IMR-90 (cell line): ENCODE data around the gene HOXA13. TPM values are rescaled to one million over a fixed set of nuclear protein-coding genes. Genes with fewer than 3 reads are reported as not detected.

Experiments
- ATAC-seq: fragments of 200-7000 bp; cut with Tn5 transposase; 2 replicates; pipeline ENCODE4 v1.9.1; 2020; ENCODE audit warnings: low read depth, mild to moderate bottlenecking, moderate library complexity
- BruUV-seq: library from RNA; stranded (reverse); fragments of 400-500 nt; replicated peaks from 2 replicates; lab custom pipeline; 2021; lab: Mats Ljungman, UMichigan
- CTCF ChIA-PET: fragments of 300-600 bp; formaldehyde crosslinking; extraction: SDS; loops from one replicate; lab custom pipeline; 2021; ENCODE audit warnings: antibody characterized with exemption; lab: Yijun Ruan, JAX
- POLR2A ChIA-PET: fragments of 300-600 bp; sonication (Branson Sonifier 250); formaldehyde crosslinking; loops from one replicate; lab custom pipeline; 2022; ENCODE audit warnings: antibody characterized with exemption; ENCODE audit not compliant: unreplicated experiment; lab: Charles Lee
- DNase-seq: peaks from one replicate; pipeline ENCODE4 v3.0.0; 2013
- H2AFZ ChIP-seq: replicated peaks from 2 replicates; pipeline ENCODE3; 2013; ENCODE audit warnings: low read length, mild to moderate bottlenecking; ENCODE audit not compliant: poor library complexity
- H2AK5ac ChIP-seq: 2 replicates; pipeline ENCODE4 v1.6.1; 2013; ENCODE audit warnings: low read depth, low read length, inconsistent platforms
- H2AK9ac ChIP-seq: replicated peaks from 2 replicates; pipeline ENCODE3; 2013; ENCODE audit warnings: mild to moderate bottlenecking, low read depth, low read length, moderate library complexity; ENCODE audit not compliant: poor library complexity
- H2BK120ac ChIP-seq: 2 replicates; pipeline ENCODE4 v1.6.1; 2013; ENCODE audit warnings: low read depth, low read length, inconsistent platforms
- H2BK15ac ChIP-seq: 3 replicates; pipeline ENCODE4 v1.6.1; 2013; ENCODE audit warnings: low read depth, low read length, inconsistent platforms
- H2BK20ac ChIP-seq: 2 replicates; pipeline ENCODE4 v1.6.1; 2013; ENCODE audit warnings: low read depth, mild to moderate bottlenecking, inconsistent platforms, low read length, moderate library complexity
- H2BK5ac ChIP-seq: 2 replicates; pipeline ENCODE4 v1.6.1; 2013; ENCODE audit warnings: mild to moderate bottlenecking, low read depth, low read length, inconsistent platforms; ENCODE audit not compliant: poor library complexity, severe bottlenecking
- H3K14ac ChIP-seq: replicated peaks from 2 replicates; pipeline ENCODE4 v1.6.1; 2013; ENCODE audit warnings: low read depth, low read length, inconsistent platforms
- H3K18ac ChIP-seq: 2 replicates; pipeline ENCODE4 v1.6.1; 2013; ENCODE audit warnings: low read depth, low read length, control low read depth
- H3K23ac ChIP-seq: 2 replicates; pipeline ENCODE4 v1.6.1; 2013; ENCODE audit warnings: low read depth, low read length, inconsistent platforms
- H3K27ac ChIP-seq: 2 replicates; pipeline ENCODE4 v1.5.1; 2013; ENCODE audit warnings: mild to moderate bottlenecking, control low read depth, low read length; ENCODE audit not compliant: insufficient read depth
- H3K27me3 ChIP-seq: 2 replicates; pipeline ENCODE4 v1.6.1; 2013; ENCODE audit warnings: low read length; ENCODE audit not compliant: control insufficient read depth, insufficient read depth
- H3K36me3 ChIP-seq: 2 replicates; pipeline ENCODE4 v1.6.1; 2013; ENCODE audit warnings: low read length, mixed read lengths; ENCODE audit not compliant: control insufficient read depth, insufficient read depth
- H3K4ac ChIP-seq: 2 replicates; pipeline ENCODE4 v1.6.1; 2013; ENCODE audit warnings: low read depth, low read length, inconsistent platforms
- H3K4me1 ChIP-seq: 2 replicates; pipeline ENCODE4 v1.6.1; 2013; ENCODE audit warnings: low read length, mixed read lengths; ENCODE audit not compliant: control insufficient read depth, insufficient read depth
- H3K4me2 ChIP-seq: 2 replicates; pipeline ENCODE4 v1.6.1; 2013; ENCODE audit warnings: low read depth, mild to moderate bottlenecking, control low read depth, low read length, moderate library complexity
- H3K4me3 ChIP-seq: 2 replicates; pipeline ENCODE4 v1.5.1; 2013; ENCODE audit warnings: low read depth, mild to moderate bottlenecking, control low read depth, low read length, moderate library complexity; ENCODE audit not compliant: insufficient read depth
- H3K56ac ChIP-seq: 2 replicates; pipeline ENCODE4 v1.6.1; 2013; ENCODE audit warnings: low read length, inconsistent platforms; ENCODE audit not compliant: insufficient read depth; ENCODE audit errors: extremely low read depth
- H3K79me1 ChIP-seq, 2 experiments: 2 replicates each; pipeline ENCODE4 v1.6.1; 2013; ENCODE audit warnings: low read length in 2 of 2, inconsistent platforms in 1 of 2, low read depth in 1 of 2
- H3K9ac ChIP-seq: 2 replicates; pipeline ENCODE4 v1.6.1; 2013; ENCODE audit warnings: low read depth, low read length, control low read depth
- H3K9me1 ChIP-seq: 2 replicates; pipeline ENCODE4 v1.6.1; 2013; ENCODE audit warnings: low read length, inconsistent platforms; ENCODE audit not compliant: insufficient read depth
- H3K9me3 ChIP-seq: 2 replicates; pipeline ENCODE4 v1.6.1; 2013; ENCODE audit warnings: low read length; ENCODE audit not compliant: control insufficient read depth, insufficient read depth
- H4K20me1 ChIP-seq: 2 replicates; pipeline ENCODE4 v1.6.1; 2013; ENCODE audit warnings: low read length, inconsistent platforms; ENCODE audit not compliant: insufficient read depth
- H4K5ac ChIP-seq: 2 replicates; pipeline ENCODE4 v1.6.1; 2013; ENCODE audit warnings: mild to moderate bottlenecking, low read depth, low read length, control low read depth
- H4K8ac ChIP-seq, 2 experiments: 2 replicates each; pipeline ENCODE4 v1.6.1; 2013; ENCODE audit warnings: low read depth in 2 of 2, low read length in 2 of 2, control low read depth in 1 of 2, inconsistent platforms in 1 of 2
- H4K91ac ChIP-seq: 2 replicates; pipeline ENCODE4 v1.6.1; 2013; ENCODE audit warnings: low read depth, low read length, inconsistent platforms; ENCODE audit not compliant: insufficient read depth
- BHLHE40 ChIP-seq: fragments of 150-350 bp; IDR thresholded peaks from 2 replicates; pipeline ENCODE4 v1.6.1; 2016; ENCODE audit warnings: mild to moderate bottlenecking, low read depth, low read length
- CEBPB ChIP-seq: IDR thresholded peaks from 2 replicates; pipeline ENCODE4 v1.6.1; 2012; ENCODE audit warnings: low read depth, low read length, improper control_type of control experiment
- CHD1 ChIP-seq: IDR thresholded peaks from 2 replicates; pipeline ENCODE4 v1.6.1; 2012; ENCODE audit warnings: low read depth, low read length, improper control_type of control experiment
- FOS ChIP-seq: fragments of 150-350 bp; IDR thresholded peaks from 2 replicates; pipeline ENCODE4 v1.6.1; 2016; ENCODE audit warnings: low read depth, low read length
- MAFK ChIP-seq: IDR thresholded peaks from 2 replicates; pipeline ENCODE4 v1.6.1; 2012; ENCODE audit warnings: low read depth, low read length, improper control_type of control experiment
- MAZ ChIP-seq: IDR thresholded peaks from 2 replicates; pipeline ENCODE4 v1.6.1; 2012; ENCODE audit warnings: low read depth, mild to moderate bottlenecking, low read length, improper control_type of control experiment, moderate library complexity, borderline replicate concordance
- NFE2L2 ChIP-seq: fragments of 150-350 bp; IDR thresholded peaks from 2 replicates; pipeline ENCODE4 v1.6.1; 2016; ENCODE audit warnings: low read depth, mild to moderate bottlenecking, low read length
- POLR2A ChIP-seq: IDR thresholded peaks from 2 replicates; pipeline ENCODE4 v1.6.1; 2012; ENCODE audit warnings: mild to moderate bottlenecking, low read depth, low read length
- RAD21 ChIP-seq: IDR thresholded peaks from 2 replicates; pipeline ENCODE4 v1.6.1; 2012; ENCODE audit warnings: low read length, improper control_type of control experiment
- RCOR1 ChIP-seq: IDR thresholded peaks from 2 replicates; pipeline ENCODE4 v1.6.1; 2012; ENCODE audit warnings: mild to moderate bottlenecking, low read length, improper control_type of control experiment; ENCODE audit not compliant: insufficient replicate concordance
- RFX5 ChIP-seq: IDR thresholded peaks from 2 replicates; pipeline ENCODE4 v1.8.0; 2012; ENCODE audit warnings: low read depth, mild to moderate bottlenecking, low read length, moderate library complexity
- SMC3 ChIP-seq: fragments of 150-350 bp; IDR thresholded peaks from 2 replicates; pipeline ENCODE4 v1.6.1; 2016; ENCODE audit warnings: low read depth, mild to moderate bottlenecking, antibody characterized with exemption, low read length, moderate library complexity
- WGBS, 2 experiments: methylation state at CpG; one replicate each; pipeline versions ENCODE4 v1.1.5 to v1.1.7; 2013; ENCODE audit warnings: missing lambda C conversion rate in 2 of 2; ENCODE audit not compliant: insufficient read length in 1 of 2; ENCODE audit errors: extremely low coverage in 2 of 2; 5-methylcytosine and 5-hydroxymethylcytosine counted together
- dilution Hi-C: fragments of 300-500 bp; cut with HindIII; formaldehyde crosslinking; loops from one replicate; pipeline ENCODE4 v1.14.3; 2018; ENCODE audit warnings: low sequenced_read_pairs; ENCODE audit not compliant: unreplicated experiment
- in situ Hi-C: fragments of 300-500 bp; cut with MboI; formaldehyde crosslinking; loops from 3 replicates; pipeline ENCODE4 v1.14.3; 2019; ENCODE audit warnings: low sequenced_read_pairs, inconsistent platforms, mixed read lengths
- intact Hi-C: fragments of 100-400 bp; cut with micrococcal nuclease; formaldehyde crosslinking; loops from 2 replicates; pipeline ENCODE4 v1.10.0; 2022
- polyA plus RNA-seq, 3 experiments: library from polyadenylated mRNA; depleted of rRNA; stranded (reverse); fragments of >200 nt; gene quantifications; 2 replicates each; pipeline ENCODE4 v1.2.3, GENCODE V29; 2012; ENCODE audit warnings: low replicate concordance in 1 of 3
- total RNA-seq: library from RNA; depleted of rRNA; stranded (reverse); fragments of >200 nt; gene quantifications from 2 replicates; pipeline ENCODE4 v1.2.3, GENCODE V29; 2012
- TF ChIP-seq, protein P1 (sequence below): fragments of 150-350 bp; IDR thresholded peaks from 2 replicates; pipeline ENCODE4 v1.6.1; 2017; ENCODE audit warnings: mild to moderate bottlenecking, antibody characterized with exemption, low read length, low read depth
- TF ChIP-seq, protein P2 (sequence below): conservative IDR thresholded peaks from 2 replicates; pipeline ENCODE4 v1.5.1; 2012; ENCODE audit warnings: mild to moderate bottlenecking, low read depth, low read length, improper control_type of control experiment

Gene HOXA13
- total and polyA plus RNA-seq, 2 of the 4 experiments (the other 2 are of a cell fraction) = not detected

DNA sequence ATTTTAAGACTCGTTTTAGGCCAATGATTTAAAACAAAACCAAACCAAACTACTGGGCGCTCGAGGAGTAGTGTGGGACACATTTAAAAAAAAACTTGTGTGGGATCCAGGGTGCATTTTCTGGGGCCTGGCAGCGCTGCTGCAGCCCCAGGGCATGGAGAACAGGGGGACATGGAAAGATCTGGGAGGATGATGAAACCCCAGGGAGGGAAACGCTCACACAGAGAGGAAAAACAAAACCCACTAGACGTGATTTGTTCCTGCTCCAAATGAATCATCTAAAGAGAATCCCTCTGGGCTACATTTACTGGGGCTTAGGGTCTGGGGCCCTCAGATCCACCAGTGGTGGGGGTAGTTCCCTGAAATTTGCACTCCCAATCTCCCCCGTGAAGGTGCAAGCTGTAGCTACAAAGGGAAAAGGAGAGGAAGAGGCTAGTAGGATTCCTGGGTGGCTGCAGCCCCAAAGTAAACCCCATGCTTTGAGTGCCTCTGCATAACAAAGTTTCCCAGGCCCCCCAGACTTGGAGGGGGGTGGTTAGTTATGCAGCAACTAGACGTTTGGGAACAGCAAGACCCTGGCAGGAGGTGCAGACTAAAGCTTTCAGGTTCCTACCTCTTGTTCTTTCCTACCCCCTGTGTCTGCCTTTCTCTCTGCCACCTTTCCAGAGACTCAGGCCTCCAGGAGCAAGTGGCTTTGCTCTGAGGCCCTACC lies 14.5 kb upstream of the HOXA13 start:
- no peak overlapping the region for H2BK5ac ChIP-seq
- H3K4me2 ChIP-seq = no peak overlapping the region
- no peak overlapping the region for H2AFZ ChIP-seq
- no peak overlapping the region for H3K4ac ChIP-seq
- WGBS, 2 experiments = no CpG with 5 or more reads among the region's 8 CpGs
- POLR2A ChIA-PET = no interaction called here
- no peaks in the 10 kb centered on the region for H3K9me3 ChIP-seq
- no peaks in the 10 kb centered on the region for H3K4me1 ChIP-seq
- in situ Hi-C loops (no loop called here), intact Hi-C loops (loop anchor here (5.0 kb wide), 3 partner anchors 448 to 808 kb away; partner anchors contain the start of gene HIBADH), dilution Hi-C loops (no loop called here)
- ATAC-seq (no peak), DNase-seq (no peak)
- no peak overlapping the region for H3K4me3 ChIP-seq
- H2BK20ac ChIP-seq = no peak overlapping the region
- no peak overlapping the region for H3K9ac ChIP-seq
- BruUV-seq = no TSS peak
- no peaks in the 10 kb centered on the region for H3K9me1 ChIP-seq
- no peak overlapping the region for H3K14ac ChIP-seq
- no peaks in the 10 kb centered on the region for H3K36me3 ChIP-seq
- no peak overlapping the region for H3K56ac ChIP-seq
- CTCF ChIA-PET = no interaction called here
- H4K5ac ChIP-seq = no peak overlapping the region
- H3K23ac ChIP-seq = no peak overlapping the region
- TF ChIP-seq, protein P1, sequence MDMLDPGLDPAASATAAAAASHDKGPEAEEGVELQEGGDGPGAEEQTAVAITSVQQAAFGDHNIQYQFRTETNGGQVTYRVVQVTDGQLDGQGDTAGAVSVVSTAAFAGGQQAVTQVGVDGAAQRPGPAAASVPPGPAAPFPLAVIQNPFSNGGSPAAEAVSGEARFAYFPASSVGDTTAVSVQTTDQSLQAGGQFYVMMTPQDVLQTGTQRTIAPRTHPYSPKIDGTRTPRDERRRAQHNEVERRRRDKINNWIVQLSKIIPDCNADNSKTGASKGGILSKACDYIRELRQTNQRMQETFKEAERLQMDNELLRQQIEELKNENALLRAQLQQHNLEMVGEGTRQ = no peak
- TF ChIP-seq RAD21 = no peak
- no peak for TF ChIP-seq POLR2A
- TF ChIP-seq, protein P2, sequence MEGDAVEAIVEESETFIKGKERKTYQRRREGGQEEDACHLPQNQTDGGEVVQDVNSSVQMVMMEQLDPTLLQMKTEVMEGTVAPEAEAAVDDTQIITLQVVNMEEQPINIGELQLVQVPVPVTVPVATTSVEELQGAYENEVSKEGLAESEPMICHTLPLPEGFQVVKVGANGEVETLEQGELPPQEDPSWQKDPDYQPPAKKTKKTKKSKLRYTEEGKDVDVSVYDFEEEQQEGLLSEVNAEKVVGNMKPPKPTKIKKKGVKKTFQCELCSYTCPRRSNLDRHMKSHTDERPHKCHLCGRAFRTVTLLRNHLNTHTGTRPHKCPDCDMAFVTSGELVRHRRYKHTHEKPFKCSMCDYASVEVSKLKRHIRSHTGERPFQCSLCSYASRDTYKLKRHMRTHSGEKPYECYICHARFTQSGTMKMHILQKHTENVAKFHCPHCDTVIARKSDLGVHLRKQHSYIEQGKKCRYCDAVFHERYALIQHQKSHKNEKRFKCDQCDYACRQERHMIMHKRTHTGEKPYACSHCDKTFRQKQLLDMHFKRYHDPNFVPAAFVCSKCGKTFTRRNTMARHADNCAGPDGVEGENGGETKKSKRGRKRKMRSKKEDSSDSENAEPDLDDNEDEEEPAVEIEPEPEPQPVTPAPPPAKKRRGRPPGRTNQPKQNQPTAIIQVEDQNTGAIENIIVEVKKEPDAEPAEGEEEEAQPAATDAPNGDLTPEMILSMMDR = no peak
- no peak for TF ChIP-seq RCOR1
- no peak for TF ChIP-seq SMC3
- no peak for TF ChIP-seq FOS
- no peak for TF ChIP-seq BHLHE40
- no peak for TF ChIP-seq NFE2L2
- no peak for TF ChIP-seq MAFK
- TF ChIP-seq CEBPB = no peak
- TF ChIP-seq MAZ = no peak
- no peak for TF ChIP-seq CHD1
- TF ChIP-seq RFX5 = no peak
- H2BK120ac ChIP-seq = no peak overlapping the region
- H4K8ac ChIP-seq = no peak overlapping the region
- H2BK15ac ChIP-seq = no peak overlapping the region
- H3K27ac ChIP-seq = no peak overlapping the region
- H2AK5ac ChIP-seq = no peak overlapping the region
- H4K91ac ChIP-seq = no peak overlapping the region
- H3K18ac ChIP-seq = no peak overlapping the region
- H4K20me1 ChIP-seq = no peaks in the 10 kb centered on the region
- H2AK9ac ChIP-seq = no peak overlapping the region
- peaks cover 88% of the 10 kb centered on the region for H3K27me3 ChIP-seq
- no peaks in the 10 kb centered on the region for H3K79me1 ChIP-seq
